HG03135 (cell line): ENCODE data around the gene C2CD4C.
"Not testable (repeated sequence)": the region's sequence is repeated elsewhere in the genome, so short reads cannot be mapped to it uniquely, and the experiment has no call there.

Experiments
- ATAC-seq: cut with Tn5 transposase; IDR thresholded peaks from one replicate; pipeline ENCODE4 v1.9.1; 2021; ENCODE audit warnings: mild to moderate bottlenecking, moderate library complexity; ENCODE audit not compliant: unreplicated experiment

The C2CD4C gene

GRCh38 chr19:369256-369655, 39.7 kb downstream of the C2CD4C start:
- ATAC-seq: no peak

GRCh38 chr19:368630-369024, 40.3 kb downstream of the C2CD4C start:
- ATAC-seq: no peak

DNA sequence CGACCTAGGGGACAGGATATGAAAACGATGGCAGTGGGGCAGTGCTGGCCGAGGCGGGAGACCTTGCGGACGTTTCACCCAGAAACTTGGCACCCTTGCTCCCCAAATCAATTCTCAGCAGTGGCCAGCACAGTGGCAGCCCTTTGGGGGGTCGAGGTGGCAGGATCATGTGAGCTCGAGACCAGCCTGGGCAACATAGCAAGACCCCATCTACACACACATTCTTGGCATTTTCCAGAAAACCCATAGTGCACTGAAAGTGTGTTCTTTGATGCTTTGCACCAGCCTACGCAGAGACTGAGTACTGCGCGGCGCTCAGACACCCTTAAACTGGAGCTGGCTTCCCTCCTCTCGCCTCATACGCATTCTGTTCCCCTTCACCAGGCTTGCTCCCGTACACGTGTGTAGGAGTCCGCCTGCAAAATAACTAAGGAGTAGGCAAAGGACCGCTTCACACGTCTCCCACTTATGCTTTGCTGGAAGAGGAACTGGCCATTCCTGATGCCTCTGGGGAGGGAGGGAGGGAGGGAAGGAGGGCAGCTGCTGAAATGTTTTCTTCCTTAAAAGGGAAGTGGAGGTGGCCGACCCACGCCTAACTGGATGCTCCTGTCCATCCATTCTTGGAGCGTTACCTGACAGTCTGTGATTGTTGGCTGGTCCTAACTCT, 40.9 kb downstream of the C2CD4C start:
- no peak for ATAC-seq

GRCh38 chr19:367561-367960, 41.4 kb downstream of the C2CD4C start:
- ATAC-seq: no peak

DNA sequence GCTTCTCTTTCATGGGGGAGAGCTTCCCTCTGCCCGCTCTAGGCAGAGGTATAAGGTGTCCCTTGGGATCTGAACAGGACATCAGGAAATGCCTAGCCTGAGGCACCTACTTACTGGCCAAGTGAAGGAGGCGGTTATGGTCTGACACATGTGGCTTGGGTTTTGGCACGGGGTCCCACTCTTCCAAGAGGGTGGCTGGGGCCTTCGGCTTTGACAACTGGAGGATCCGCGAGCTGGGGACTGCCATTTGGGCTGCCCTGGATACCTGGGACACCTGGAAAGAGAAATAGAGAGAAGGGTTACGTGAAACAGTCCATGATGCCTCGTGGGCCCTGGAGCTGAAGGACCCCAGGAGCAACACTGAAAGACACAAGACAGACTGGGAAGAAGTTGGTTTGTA, 42.0 kb downstream of the C2CD4C start:
- no peak for ATAC-seq

GRCh38 chr19:366205-366783, 42.7 kb downstream of the C2CD4C start:
- no peak for ATAC-seq

GRCh38 chr19:364496-365287, 44.3 kb downstream of the C2CD4C start:
- ATAC-seq: no peak

DNA sequence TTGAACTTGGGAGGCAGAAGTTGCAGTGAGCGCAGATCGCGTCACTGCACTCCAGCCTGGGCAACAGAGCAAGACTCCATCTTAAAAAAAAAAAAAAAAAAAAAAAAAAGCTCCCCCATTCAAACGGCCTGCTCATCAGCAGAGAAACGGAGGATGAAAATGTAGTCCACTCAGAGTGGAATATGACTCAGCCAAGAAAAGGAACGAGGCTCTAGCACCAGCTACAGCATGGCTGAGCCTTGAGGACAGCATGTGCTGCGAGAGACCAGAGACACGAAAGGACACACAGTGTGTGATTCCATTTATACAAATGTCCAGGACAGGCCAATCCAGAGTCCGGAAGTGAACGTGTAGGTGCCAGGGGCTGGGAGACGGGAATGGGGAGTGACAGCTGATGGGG, 46.3 kb downstream of the C2CD4C start:
- ATAC-seq: no peak

GRCh38 chr19:362154-362553, 46.8 kb downstream of the C2CD4C start:
- no peak for ATAC-seq

- no peak for ATAC-seq
Observed at GRCh38 chr19:359653-359925, 49.4 kb downstream of the C2CD4C start.

DNA sequence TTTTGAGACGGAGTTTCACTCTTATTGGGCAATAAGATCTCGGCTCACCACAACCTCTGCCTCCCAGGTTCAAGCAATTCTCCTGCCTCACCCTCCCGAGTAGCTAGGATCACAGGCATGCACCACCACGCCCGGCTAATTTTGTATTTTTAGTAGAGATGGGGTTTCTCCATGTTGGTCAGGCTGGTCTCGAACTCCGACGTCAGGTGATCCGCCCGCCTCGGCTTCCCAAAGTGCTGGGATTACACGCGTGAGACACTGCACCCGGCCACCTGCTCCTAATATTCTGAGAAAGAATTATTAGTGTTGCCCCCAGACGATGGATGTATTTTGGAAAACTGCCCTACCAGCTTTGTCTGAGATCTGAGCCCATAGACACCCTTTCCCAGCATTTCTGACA, 53.4 kb downstream of the C2CD4C start:
- not testable (repeated sequence) for ATAC-seq
